Measurements from ENCODE around the gene PROCR. TPM values are rescaled to one million over a fixed set of nuclear protein-coding genes. Genes with fewer than 3 reads are reported as not detected.

Gene PROCR
- polyA plus RNA-seq, 1 donor from 2014 or later: 0.30 TPM

DNA sequence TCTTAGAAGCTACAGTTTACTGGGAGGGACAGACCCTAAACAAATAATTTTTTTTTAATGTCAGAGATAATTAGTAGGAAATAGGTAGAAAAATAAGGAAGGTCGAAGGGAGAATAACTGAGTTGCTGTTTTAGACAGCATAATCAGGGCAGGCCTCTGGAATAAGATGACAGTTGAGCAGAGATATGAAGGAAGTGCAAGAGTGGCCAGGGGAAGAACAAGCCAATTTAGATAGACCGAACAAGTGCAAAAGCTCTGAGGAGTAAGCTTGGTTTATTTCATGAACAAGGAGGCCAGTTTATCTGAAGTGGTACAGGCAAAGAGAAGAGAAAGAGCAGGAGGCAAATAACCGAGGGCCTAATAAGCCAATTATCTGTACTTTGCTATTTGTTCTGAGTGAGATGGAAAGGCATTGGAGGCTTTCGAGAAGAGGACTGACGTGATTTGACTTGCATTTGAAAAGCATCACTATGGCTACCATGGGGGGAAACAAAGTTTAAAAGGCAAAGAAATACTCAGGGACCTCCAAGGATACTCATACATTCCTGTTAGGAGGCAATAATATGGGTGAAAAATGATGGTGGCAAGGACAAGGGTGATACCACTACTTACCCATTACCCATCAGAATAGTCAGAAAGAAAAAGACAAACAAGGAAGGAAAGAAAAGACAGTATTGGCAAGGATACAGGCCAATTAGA is 19.7 kb downstream of the PROCR start:
- Histone ChIP-seq H3F3A (ENCODE audit: insufficient read depth, low read length, poor library complexity, severe bottlenecking) (no peaks in the 10 kb centered on the region), H3K27ac (ENCODE audit: low read length) (no peak overlapping the region), H3K4me3 (ENCODE audit: low read length) (no peak overlapping the region), H3K79me2 (replicated peaks; ENCODE audit: insufficient read depth, low read length) (no peaks in the 10 kb centered on the region), H3K36me3 (ENCODE audit: insufficient read depth, low read length) (no peaks in the 10 kb centered on the region), H2AFZ (ENCODE audit: low read depth, low read length) (no peak overlapping the region), H3K9me3 (ENCODE audit: low read length) (no peaks in the 10 kb centered on the region), H4K20me1 (ENCODE audit: insufficient read depth) (no peaks in the 10 kb centered on the region), H3K4me2 (ENCODE audit: low read length) (no peak overlapping the region), H3K27me3 (ENCODE audit: insufficient read depth, low read depth, low read length) (no peaks in the 10 kb centered on the region), H3K9me2 (ENCODE audit: insufficient read depth, low read length) (no peaks in the 10 kb centered on the region), H3K9ac (ENCODE audit: low read length) (no peak overlapping the region)
- no peak for TF ChIP-seq MXI1 (conservative IDR thresholded peaks at IDR 0.05; ENCODE audit: poor library complexity, severe bottlenecking)
- TF ChIP-seq RAD21 (conservative IDR thresholded peaks at IDR 0.05): no peak
- TF ChIP-seq, protein P1, sequence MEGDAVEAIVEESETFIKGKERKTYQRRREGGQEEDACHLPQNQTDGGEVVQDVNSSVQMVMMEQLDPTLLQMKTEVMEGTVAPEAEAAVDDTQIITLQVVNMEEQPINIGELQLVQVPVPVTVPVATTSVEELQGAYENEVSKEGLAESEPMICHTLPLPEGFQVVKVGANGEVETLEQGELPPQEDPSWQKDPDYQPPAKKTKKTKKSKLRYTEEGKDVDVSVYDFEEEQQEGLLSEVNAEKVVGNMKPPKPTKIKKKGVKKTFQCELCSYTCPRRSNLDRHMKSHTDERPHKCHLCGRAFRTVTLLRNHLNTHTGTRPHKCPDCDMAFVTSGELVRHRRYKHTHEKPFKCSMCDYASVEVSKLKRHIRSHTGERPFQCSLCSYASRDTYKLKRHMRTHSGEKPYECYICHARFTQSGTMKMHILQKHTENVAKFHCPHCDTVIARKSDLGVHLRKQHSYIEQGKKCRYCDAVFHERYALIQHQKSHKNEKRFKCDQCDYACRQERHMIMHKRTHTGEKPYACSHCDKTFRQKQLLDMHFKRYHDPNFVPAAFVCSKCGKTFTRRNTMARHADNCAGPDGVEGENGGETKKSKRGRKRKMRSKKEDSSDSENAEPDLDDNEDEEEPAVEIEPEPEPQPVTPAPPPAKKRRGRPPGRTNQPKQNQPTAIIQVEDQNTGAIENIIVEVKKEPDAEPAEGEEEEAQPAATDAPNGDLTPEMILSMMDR (IDR thresholded peaks at IDR 0.05; ENCODE audit: poor library complexity, severe bottlenecking): no peak
- TF ChIP-seq EP300 (conservative IDR thresholded peaks at IDR 0.05; ENCODE audit: poor library complexity, severe bottlenecking): no peak
- no peak for TF ChIP-seq POLR2AphosphoS5 (IDR thresholded peaks at IDR 0.05)
- no peak for TF ChIP-seq SMC3 (conservative IDR thresholded peaks at IDR 0.05; ENCODE audit: poor library complexity)
- TF ChIP-seq, protein P2, sequence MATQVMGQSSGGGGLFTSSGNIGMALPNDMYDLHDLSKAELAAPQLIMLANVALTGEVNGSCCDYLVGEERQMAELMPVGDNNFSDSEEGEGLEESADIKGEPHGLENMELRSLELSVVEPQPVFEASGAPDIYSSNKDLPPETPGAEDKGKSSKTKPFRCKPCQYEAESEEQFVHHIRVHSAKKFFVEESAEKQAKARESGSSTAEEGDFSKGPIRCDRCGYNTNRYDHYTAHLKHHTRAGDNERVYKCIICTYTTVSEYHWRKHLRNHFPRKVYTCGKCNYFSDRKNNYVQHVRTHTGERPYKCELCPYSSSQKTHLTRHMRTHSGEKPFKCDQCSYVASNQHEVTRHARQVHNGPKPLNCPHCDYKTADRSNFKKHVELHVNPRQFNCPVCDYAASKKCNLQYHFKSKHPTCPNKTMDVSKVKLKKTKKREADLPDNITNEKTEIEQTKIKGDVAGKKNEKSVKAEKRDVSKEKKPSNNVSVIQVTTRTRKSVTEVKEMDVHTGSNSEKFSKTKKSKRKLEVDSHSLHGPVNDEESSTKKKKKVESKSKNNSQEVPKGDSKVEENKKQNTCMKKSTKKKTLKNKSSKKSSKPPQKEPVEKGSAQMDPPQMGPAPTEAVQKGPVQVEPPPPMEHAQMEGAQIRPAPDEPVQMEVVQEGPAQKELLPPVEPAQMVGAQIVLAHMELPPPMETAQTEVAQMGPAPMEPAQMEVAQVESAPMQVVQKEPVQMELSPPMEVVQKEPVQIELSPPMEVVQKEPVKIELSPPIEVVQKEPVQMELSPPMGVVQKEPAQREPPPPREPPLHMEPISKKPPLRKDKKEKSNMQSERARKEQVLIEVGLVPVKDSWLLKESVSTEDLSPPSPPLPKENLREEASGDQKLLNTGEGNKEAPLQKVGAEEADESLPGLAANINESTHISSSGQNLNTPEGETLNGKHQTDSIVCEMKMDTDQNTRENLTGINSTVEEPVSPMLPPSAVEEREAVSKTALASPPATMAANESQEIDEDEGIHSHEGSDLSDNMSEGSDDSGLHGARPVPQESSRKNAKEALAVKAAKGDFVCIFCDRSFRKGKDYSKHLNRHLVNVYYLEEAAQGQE (IDR thresholded peaks at IDR 0.05; ENCODE audit: borderline replicate concordance): no peak
- no peak for TF ChIP-seq TAF1 (IDR thresholded peaks at IDR 0.05; ENCODE audit: low read depth)
- TF ChIP-seq EZH2 (IDR thresholded peaks at IDR 0.05; ENCODE audit: borderline replicate concordance, insufficient read depth, low read length, poor library complexity, severe bottlenecking): no peak

DNA sequence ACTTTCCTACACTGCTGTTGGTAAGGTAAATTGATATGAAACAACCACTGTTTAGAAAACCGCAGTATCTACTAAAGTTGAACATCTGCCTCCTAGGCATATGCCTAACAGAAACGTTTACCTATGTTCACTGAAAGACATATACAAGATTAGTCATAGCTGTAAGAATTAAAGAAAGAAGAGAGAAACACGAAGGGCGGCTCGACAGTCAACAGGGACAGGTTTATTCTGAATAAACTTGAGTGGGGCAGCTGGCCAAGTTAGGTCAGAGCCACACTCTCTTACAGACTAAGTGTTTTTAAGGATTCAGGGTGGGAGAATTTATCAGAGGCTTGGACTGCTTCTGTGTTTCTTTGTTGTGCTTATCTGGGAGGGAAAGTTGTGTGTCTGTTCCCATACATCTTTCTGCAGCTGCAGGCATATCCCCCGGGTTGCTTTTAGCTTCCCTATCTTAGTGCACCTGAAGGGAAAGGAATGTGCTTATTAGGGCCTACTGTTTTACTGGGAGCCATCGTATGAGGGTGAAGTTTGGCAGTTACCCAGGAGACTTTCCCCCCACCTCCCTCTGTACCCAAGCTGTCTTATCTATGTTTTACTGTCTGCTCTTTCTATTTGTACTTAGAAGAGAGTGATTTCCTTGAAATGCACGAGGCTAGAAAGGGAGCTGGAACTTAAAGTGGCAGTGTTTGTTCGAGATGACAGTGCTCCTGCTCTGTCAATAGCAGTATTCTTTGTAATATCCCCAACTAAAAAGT is 20.4 kb downstream of the PROCR start:
- no peaks in the 10 kb centered on the region for H3F3A ChIP-seq (ENCODE audit: insufficient read depth, low read length, poor library complexity, severe bottlenecking)
- no peaks in the 10 kb centered on the region for H3K79me2 ChIP-seq (replicated peaks; ENCODE audit: insufficient read depth, low read length)
- no peak overlapping the region for H3K4me2 ChIP-seq (ENCODE audit: low read length)
- no peak for TF ChIP-seq RAD21 (conservative IDR thresholded peaks at IDR 0.05)
- TF ChIP-seq EZH2 (IDR thresholded peaks at IDR 0.05; ENCODE audit: borderline replicate concordance, insufficient read depth, low read length, poor library complexity, severe bottlenecking): no peak
- TF ChIP-seq MXI1 (conservative IDR thresholded peaks at IDR 0.05; ENCODE audit: poor library complexity, severe bottlenecking): no peak
- TF ChIP-seq POLR2AphosphoS5 (IDR thresholded peaks at IDR 0.05): no peak
- TF ChIP-seq, protein P2 (IDR thresholded peaks at IDR 0.05; ENCODE audit: borderline replicate concordance): no peak
- TF ChIP-seq EP300 (conservative IDR thresholded peaks at IDR 0.05; ENCODE audit: poor library complexity, severe bottlenecking): no peak
- TF ChIP-seq, protein P1 (IDR thresholded peaks at IDR 0.05; ENCODE audit: poor library complexity, severe bottlenecking): no peak
- no peak for TF ChIP-seq SMC3 (conservative IDR thresholded peaks at IDR 0.05; ENCODE audit: poor library complexity)
- no peak for TF ChIP-seq TAF1 (IDR thresholded peaks at IDR 0.05; ENCODE audit: low read depth)
- H3K4me3 ChIP-seq (ENCODE audit: low read length): no peak overlapping the region
- no peak overlapping the region for H3K27ac ChIP-seq (ENCODE audit: low read length)
- H2AFZ ChIP-seq (ENCODE audit: low read depth, low read length): no peak overlapping the region
- no peak overlapping the region for H3K9ac ChIP-seq (ENCODE audit: low read length)
- no peaks in the 10 kb centered on the region for H4K20me1 ChIP-seq (ENCODE audit: insufficient read depth)
- H3K9me3 ChIP-seq (ENCODE audit: low read length): no peaks in the 10 kb centered on the region
- no peaks in the 10 kb centered on the region for H3K36me3 ChIP-seq (ENCODE audit: insufficient read depth, low read length)
- H3K27me3 ChIP-seq (ENCODE audit: insufficient read depth, low read depth, low read length): no peaks in the 10 kb centered on the region
- no peaks in the 10 kb centered on the region for H3K9me2 ChIP-seq (ENCODE audit: insufficient read depth, low read length)

All from neural cell (in vitro differentiated cells).